AG10803 (cell line): ENCODE data around the gene FOXK1.

Experiments used
- DNase-seq: peaks from one replicate; pipeline ENCODE4 v3.0.0; 2010; ENCODE audit warnings: low read depth
- H3K4me3 ChIP-seq: 2 replicates; pipeline ENCODE4 v1.5.1; 2011; ENCODE audit warnings: mild to moderate bottlenecking, low read length, control low read depth
- TF ChIP-seq, protein P1 (sequence below): conservative IDR thresholded peaks from 2 replicates; pipeline ENCODE4 v1.5.1; 2011; ENCODE audit warnings: mild to moderate bottlenecking, low read length, control low read depth, inconsistent platforms

FOXK1 gene

DNA sequence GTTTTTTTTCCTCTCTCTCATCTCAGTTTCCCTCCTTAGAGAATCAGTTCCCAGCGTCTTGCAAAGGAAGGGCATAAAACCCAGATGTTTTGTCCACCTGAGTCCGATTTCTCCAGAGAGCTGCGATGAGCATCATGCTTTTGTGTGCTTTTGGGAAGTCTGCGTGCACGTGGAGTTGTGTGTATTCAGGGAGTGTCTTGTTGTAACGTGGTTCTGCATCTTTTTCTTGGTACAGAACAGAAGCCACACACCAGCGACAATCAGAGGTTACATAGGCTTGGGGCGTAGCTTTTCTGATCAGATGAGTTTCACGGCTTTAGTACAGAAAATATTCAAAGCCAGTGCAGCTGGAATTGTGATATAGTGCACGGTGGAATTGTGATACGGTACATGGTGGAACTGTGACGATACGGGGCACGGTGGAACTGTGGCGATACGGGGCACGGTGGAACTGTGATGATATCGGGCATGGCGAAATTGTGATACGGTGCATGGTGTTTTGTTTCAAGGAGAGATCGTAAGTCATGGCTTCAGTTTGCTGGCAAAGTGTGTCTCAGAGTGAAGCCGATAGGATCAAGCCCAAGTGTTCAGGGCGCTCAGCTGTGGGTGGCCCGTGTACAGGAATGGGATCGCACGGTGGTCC lies 32.8 kb downstream of the FOXK1 start:
- H3K4me3 ChIP-seq = peak overlapping the region; percentile 20
- no peak for DNase-seq

GRCh38 chr7:4715410-4715776 lies 33.3 kb downstream of the FOXK1 start:
- peak overlapping the region; percentile 20 for H3K4me3 ChIP-seq
- TF ChIP-seq, protein P1, sequence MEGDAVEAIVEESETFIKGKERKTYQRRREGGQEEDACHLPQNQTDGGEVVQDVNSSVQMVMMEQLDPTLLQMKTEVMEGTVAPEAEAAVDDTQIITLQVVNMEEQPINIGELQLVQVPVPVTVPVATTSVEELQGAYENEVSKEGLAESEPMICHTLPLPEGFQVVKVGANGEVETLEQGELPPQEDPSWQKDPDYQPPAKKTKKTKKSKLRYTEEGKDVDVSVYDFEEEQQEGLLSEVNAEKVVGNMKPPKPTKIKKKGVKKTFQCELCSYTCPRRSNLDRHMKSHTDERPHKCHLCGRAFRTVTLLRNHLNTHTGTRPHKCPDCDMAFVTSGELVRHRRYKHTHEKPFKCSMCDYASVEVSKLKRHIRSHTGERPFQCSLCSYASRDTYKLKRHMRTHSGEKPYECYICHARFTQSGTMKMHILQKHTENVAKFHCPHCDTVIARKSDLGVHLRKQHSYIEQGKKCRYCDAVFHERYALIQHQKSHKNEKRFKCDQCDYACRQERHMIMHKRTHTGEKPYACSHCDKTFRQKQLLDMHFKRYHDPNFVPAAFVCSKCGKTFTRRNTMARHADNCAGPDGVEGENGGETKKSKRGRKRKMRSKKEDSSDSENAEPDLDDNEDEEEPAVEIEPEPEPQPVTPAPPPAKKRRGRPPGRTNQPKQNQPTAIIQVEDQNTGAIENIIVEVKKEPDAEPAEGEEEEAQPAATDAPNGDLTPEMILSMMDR = no peak
- peak; percentile 91 for DNase-seq

More for the DNA sequence above, 32.8 kb downstream of the FOXK1 start:
- TF ChIP-seq, protein P1 = no peak

GRCh38 chr7:4716946-4717795 lies 35.1 kb downstream of the FOXK1 start:
- no peak for DNase-seq
- no peak overlapping the region for H3K4me3 ChIP-seq
- TF ChIP-seq, protein P1 = no peak

DNA sequence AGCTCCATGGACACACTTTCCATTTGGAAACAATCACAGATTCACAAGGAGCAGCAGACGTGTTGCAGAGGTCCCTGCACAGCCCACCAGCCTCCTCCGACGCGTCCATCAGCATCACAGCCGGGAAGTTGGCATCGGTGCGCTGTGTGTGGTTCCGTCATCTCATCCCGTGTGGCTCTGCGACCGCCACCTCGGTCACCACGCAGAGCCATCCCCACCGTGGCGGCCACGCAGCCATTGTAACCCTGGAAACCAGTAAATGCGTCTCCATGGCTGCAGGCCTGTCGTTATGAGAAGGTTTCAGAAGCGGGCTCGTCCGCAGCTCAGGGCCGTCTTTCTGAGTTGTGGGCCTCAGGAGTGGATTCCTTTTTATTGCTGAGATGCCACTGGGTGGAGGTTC lies 36.0 kb downstream of the FOXK1 start:
- TF ChIP-seq, protein P1 = no peak
- DNase-seq = no peak
- H3K4me3 ChIP-seq = no peak overlapping the region

GRCh38 chr7:4720225-4720624 lies 38.1 kb downstream of the FOXK1 start:
- no peak for DNase-seq
- TF ChIP-seq, protein P1 = no peak
- H3K4me3 ChIP-seq = no peak overlapping the region

DNA sequence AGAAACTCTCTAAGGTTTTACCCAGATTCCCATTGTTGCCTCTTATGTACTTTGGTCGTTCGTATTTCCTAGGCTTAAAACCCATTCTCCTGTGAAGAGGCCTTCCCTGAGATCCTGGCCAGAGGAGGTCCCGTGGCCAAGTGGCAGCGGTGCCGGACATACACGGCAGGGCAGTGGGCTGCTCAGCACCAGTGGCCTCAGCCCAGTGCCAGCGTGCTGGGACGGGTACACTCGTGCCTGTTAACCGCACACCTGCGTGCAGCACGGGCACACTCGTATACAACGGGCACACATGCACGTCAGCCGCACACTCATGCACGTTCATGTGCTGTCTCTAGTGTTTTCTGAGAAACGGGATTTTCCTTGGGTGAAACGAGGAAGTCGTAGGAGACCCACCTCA lies 40.2 kb downstream of the FOXK1 start:
- no peak overlapping the region for H3K4me3 ChIP-seq
- DNase-seq = no peak
- TF ChIP-seq, protein P1 = no peak
